GM19455 (cell line): Measurements from ENCODE around the gene MSMB.
"Not testable (repeated sequence)": the region's sequence is repeated elsewhere in the genome, so short reads cannot be mapped to it uniquely, and the experiment has no call there.

Experiments used
- ATAC-seq: cut with Tn5 transposase; IDR thresholded peaks from one replicate; pipeline ENCODE4 v1.9.1; 2021; ENCODE audit not compliant: unreplicated experiment

The MSMB gene

DNA sequence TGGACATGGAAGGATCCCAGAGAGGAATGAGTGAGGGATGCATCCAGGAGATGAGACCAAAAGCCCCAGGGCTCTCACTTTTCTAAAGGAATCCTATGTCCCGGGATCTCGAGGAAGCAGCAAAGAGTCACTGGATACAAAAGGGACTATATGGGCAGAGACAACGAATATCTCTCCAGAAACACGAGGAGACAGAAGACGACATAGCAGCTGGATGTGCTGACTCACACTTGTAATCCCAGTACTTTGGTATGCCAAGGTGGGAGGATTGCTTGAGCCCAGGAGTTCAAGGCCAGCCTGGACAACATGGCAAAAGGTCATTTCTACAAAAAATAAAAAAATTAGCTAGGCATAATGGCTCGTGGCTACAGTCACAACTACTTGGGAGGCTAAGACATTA is 24.7 kb upstream of the MSMB start:
- no peak for ATAC-seq

DNA sequence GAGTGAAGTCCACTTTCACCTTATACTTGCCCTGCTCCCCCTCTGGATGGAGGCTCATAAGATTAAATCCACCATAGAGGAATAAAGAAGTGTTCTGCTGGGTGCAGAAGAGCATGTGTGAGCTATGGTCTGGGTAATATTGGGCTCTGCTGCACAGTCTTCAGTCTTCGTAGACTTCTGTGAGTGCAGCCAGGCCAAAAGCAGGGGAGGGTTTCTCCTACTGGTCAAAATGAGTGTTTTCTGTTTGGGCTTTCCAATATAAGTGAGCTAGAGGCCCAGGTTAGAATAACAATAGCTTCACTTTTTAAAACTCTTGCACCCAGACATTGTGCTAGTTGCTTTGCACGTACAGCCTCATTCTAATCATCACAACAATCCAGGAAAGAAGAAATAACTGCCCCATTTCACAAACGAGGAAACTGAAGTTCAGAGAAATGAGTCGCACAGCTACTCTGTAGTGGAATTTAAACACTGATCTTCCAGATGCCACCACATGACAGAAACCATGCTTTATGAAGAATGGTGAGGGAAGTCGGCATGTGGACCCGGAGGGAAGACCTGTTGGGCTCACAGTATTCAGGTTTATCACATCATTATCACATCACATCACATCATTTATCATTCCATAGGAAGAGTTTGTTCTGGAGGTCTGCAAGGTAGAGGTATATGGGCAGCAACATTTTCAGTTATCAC is 23.8 kb upstream of the MSMB start:
- no peak for ATAC-seq

DNA sequence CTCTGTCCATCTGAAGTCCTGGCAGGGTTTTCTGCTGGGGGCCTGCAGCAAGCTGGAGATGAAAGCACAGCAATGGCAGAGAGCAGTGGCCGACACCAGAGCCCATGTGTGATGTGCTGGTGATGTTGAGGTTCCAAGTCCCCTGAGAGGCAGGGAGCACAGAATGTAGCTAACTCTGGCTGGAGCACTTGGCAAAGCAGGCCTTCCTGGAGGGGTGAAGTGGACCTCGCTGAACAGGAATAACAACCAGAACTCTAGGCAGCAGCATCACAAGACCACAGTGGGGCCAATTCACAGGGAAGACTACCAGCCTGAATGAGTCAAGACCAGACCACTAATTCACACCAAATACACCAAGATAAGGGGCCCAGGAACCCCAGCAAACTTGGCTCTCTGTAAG is 22.8 kb upstream of the MSMB start:
- ATAC-seq, result no peak

GRCh38 chr10:46068117-46068516 is 22.0 kb upstream of the MSMB start:
- no peak for ATAC-seq

GRCh38 chr10:46064269-46064817 is 18.3 kb upstream of the MSMB start:
- ATAC-seq, result no peak

- no peak for ATAC-seq
These were observed 16.8 kb upstream of the MSMB start for GRCh38 chr10:46062723-46063428.

DNA sequence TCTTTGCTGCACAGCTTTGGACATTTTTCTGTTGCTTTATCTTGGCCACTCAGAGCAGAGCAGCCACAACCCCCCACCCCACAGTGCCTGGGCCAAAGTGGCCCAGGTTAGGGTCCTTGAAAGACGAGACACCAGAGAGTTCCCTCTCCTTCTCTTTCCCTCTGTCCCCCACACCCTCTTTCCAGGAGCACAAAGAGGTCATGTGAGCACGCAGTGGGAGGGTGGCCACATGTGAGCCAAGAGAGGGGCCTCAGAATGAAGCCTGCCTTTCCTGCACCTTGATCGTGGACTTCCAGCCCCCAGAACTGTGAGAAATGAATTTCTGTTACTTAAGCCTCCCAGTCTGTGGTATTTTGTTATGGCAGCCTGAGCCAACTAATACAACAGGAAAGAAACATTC is 14.6 kb upstream of the MSMB start:
- no peak for ATAC-seq

- not testable (repeated sequence) for ATAC-seq
These were observed 11.9 kb upstream of the MSMB start for GRCh38 chr10:46057927-46058326.

- ATAC-seq, result no peak
These were observed 11.0 kb upstream of the MSMB start for GRCh38 chr10:46057038-46057437.

GRCh38 chr10:46055771-46056170 is 9.7 kb upstream of the MSMB start:
- no peak for ATAC-seq

- ATAC-seq, result no peak
These were observed 7.7 kb upstream of the MSMB start for GRCh38 chr10:46053534-46054434.

GRCh38 chr10:46052791-46053375 is 6.8 kb upstream of the MSMB start:
- ATAC-seq, result no peak

- ATAC-seq, result no peak
These were observed 6.2 kb upstream of the MSMB start for GRCh38 chr10:46052057-46052790.

- ATAC-seq, result no peak
These were observed 5.0 kb upstream of the MSMB start for GRCh38 chr10:46050941-46051623.

DNA sequence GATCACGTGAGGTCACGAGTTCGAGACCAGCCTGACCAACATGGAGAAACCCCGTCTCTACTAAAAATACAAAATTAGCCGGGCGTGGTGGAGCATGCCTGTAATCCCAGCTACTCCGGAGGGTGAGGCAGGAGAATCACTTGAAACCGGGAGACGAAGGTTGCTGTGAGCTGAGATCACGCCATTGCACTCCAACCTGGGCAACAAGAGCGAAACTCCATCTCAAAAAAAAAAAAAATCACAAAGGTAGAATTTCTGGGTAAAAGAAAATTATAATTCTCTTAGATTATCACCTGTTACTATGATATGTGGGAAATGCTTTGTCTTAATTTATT is 3.4 kb upstream of the MSMB start:
- ATAC-seq, result not testable (repeated sequence)

DNA sequence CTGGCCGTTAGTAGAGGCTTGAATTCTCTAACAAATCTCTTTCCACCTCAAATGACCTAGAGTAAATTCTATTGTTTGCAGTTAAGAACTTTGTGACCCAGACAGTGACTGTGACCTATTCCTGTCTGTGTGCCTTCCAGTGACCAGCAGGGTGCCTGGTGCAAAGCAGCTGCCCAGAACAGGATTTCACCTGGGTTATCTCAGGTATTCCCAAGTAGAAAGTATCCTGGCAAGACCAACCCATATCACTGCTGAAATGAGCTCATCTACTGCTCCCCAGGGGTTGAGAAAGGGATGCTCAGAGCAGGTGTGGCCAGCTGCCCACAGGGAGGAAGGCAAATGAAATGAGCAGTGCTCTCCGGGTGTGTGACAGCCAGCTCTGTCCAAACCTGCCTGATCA is 2.1 kb upstream of the MSMB start:
- ATAC-seq, result no peak

DNA sequence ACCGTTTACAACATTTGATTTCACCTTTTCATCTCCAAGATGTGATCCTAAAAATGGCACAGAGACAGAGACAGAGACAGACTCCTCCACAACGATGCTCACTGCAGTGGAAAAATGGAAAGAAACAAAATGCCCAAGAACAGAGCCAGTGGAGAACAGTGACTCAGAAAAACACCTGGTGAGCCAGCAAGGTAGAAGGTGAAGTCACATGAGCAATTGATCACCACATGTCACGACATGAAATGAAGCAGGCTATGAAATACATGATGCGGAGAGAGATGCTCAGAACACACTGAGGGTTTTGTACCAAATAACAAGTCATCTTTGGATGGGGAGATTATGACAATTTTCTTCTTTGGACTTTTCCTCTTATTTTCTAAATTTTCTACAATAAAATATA is 3.5 kb downstream of the MSMB start:
- no peak for ATAC-seq

- ATAC-seq, result no peak
These were observed 6.1 kb downstream of the MSMB start for GRCh38 chr10:46040004-46040403.

- no peak for ATAC-seq
These were observed 8.8 kb downstream of the MSMB start for GRCh38 chr10:46037107-46037825.
